ENCODE data around the gene UNC5B.

DNA sequence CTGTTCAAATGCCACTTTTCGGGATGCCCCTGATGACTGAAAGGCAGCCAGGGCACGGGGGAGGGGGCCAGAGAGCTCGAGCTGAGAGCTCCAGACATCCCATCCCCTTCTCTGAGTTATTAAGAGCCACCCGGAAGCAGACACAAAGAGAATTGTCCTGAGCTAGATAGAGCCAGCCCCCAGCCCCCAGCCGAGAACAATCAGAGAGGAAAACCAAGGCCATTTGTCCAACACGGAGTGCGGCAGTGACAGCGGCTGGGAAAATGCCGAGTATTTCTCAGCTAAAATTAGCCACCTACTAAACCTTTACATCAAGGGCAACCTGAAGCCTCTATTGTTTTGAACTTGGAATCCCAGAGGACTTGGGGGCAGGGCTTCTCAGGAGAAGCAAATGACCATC, 51.0 kb downstream of the UNC5B start:
- TF ChIP-seq CTCF (conservative IDR thresholded peaks at IDR 0.05 in 1 of 2, IDR thresholded peaks at IDR 0.05 in 1 of 2; ENCODE audit: low read depth in 1 of 2, low read length in 2 of 2) = no peak
- TF ChIP-seq EZH2 (IDR thresholded peaks at IDR 0.05; ENCODE audit: low read length, missing control alignments) = no peak

Data from fibroblast of lung (primary cell).